Mesenchymal stem cell (in vitro differentiated cells and primary cell): ENCODE results near the gene ZSCAN12.
"Not testable (repeated sequence)": the region's sequence is repeated elsewhere in the genome, so short reads cannot be mapped to it uniquely, and the experiment has no call there.

Experiments
- DNase-seq: peaks from one replicate; pipeline ENCODE4 v3.0.0-alpha.2; 2013
- H2AFZ ChIP-seq: one replicate; pipeline ENCODE4 v1.6.1; 2013; ENCODE audit warnings: low read depth, mild to moderate bottlenecking, control low read depth, inconsistent platforms, low read length, moderate library complexity
- H2AK5ac ChIP-seq: 2 replicates; pipeline ENCODE4 v1.6.1; 2013; ENCODE audit warnings: low read length, moderate library complexity, mild to moderate bottlenecking, inconsistent platforms; ENCODE audit not compliant: severe bottlenecking
- H2BK120ac ChIP-seq: one replicate; pipeline ENCODE4 v1.6.1; 2013; ENCODE audit warnings: low read depth, mild to moderate bottlenecking, inconsistent platforms, low read length, moderate library complexity
- H2BK12ac ChIP-seq, 2 experiments: one replicate each; pipeline ENCODE4 v1.6.1; 2013; ENCODE audit warnings: inconsistent platforms in 2 of 2, low read length in 2 of 2, mild to moderate bottlenecking in 2 of 2, moderate library complexity in 2 of 2, control low read depth in 1 of 2
- H2BK15ac ChIP-seq: one replicate; pipeline ENCODE4 v1.6.1; 2013; ENCODE audit warnings: mild to moderate bottlenecking, low read depth, inconsistent platforms; ENCODE audit not compliant: poor library complexity, severe bottlenecking
- H2BK5ac ChIP-seq: 2 replicates; pipeline ENCODE4 v1.6.1; 2013; ENCODE audit warnings: low read depth, mild to moderate bottlenecking, low read length, control low read depth, inconsistent platforms; ENCODE audit not compliant: poor library complexity, severe bottlenecking
- H3K14ac ChIP-seq, 2 experiments: one replicate each; pipeline ENCODE4 v1.6.1; 2013; ENCODE audit warnings: inconsistent platforms in 2 of 2, low read length in 2 of 2, control low read depth in 1 of 2, mild to moderate bottlenecking in 1 of 2, moderate library complexity in 1 of 2
- H3K18ac ChIP-seq, 2 experiments: one replicate each; pipeline ENCODE4 v1.6.1; 2013; ENCODE audit warnings: inconsistent platforms in 2 of 2, low read length in 2 of 2, control low read depth in 1 of 2, low read depth in 1 of 2, mild to moderate bottlenecking in 1 of 2
- H3K23ac ChIP-seq, 2 experiments: one replicate each; pipeline ENCODE4 v1.6.1; 2013; ENCODE audit warnings: inconsistent platforms in 2 of 2, low read length in 2 of 2, mild to moderate bottlenecking in 2 of 2, moderate library complexity in 2 of 2, control low read depth in 1 of 2
- H3K27ac ChIP-seq: 2 replicates; pipeline ENCODE4 v1.5.1; 2013; ENCODE audit warnings: mild to moderate bottlenecking, moderate library complexity, low read length, control low read depth, inconsistent platforms; ENCODE audit not compliant: poor library complexity, severe bottlenecking
- H3K27me3 ChIP-seq, 2 experiments: 2 replicates each; pipeline versions ENCODE4 v1.6.1 to v1.7.0; 2013; ENCODE audit warnings: low read length in 2 of 2, mild to moderate bottlenecking in 2 of 2, moderate library complexity in 2 of 2, control low read depth in 1 of 2, inconsistent platforms in 1 of 2; ENCODE audit not compliant: control insufficient read depth in 1 of 2, insufficient read depth in 1 of 2
- H3K36me3 ChIP-seq, 2 experiments: 2 replicates each; pipeline versions ENCODE4 v1.6.1 to v1.7.0; 2013; ENCODE audit warnings: low read length in 2 of 2, control low read depth in 1 of 2, inconsistent platforms in 1 of 2, low read depth in 1 of 2, mild to moderate bottlenecking in 1 of 2; ENCODE audit not compliant: insufficient read depth in 2 of 2, control insufficient read depth in 1 of 2
- H3K4ac ChIP-seq, 2 experiments: one replicate each; pipeline ENCODE4 v1.6.1; 2013; ENCODE audit warnings: inconsistent platforms in 2 of 2, low read length in 2 of 2, mild to moderate bottlenecking in 2 of 2, moderate library complexity in 2 of 2, control low read depth in 1 of 2, low read depth in 1 of 2
- H3K4me1 ChIP-seq: 2 replicates; pipeline ENCODE4 v1.6.1; 2013; ENCODE audit warnings: low read depth, low read length, control low read depth; ENCODE audit not compliant: control insufficient read depth, insufficient read depth
- H3K4me2 ChIP-seq: 2 replicates; pipeline ENCODE4 v1.6.1; 2013; ENCODE audit warnings: low read length, mild to moderate bottlenecking, inconsistent platforms; ENCODE audit not compliant: poor library complexity, severe bottlenecking
- H3K4me3 ChIP-seq, 2 experiments: 2 replicates each; pipeline versions ENCODE4 v1.5.1 to v1.7.0; 2013; ENCODE audit warnings: low read length in 2 of 2, mild to moderate bottlenecking in 2 of 2, control low read depth in 1 of 2, low read depth in 1 of 2; ENCODE audit not compliant: insufficient read depth in 1 of 2
- H3K79me1 ChIP-seq: replicated peaks from 2 replicates; pipeline ENCODE4 v1.6.1; 2013; ENCODE audit warnings: mild to moderate bottlenecking, control low read depth, low read length, inconsistent platforms; ENCODE audit not compliant: poor library complexity, severe bottlenecking
- H3K9ac ChIP-seq: 2 replicates; pipeline ENCODE4 v1.7.0; 2013; ENCODE audit warnings: mild to moderate bottlenecking, low read length, moderate library complexity
- H3K9me3 ChIP-seq: 2 replicates; pipeline ENCODE4 v1.7.0; 2013; ENCODE audit warnings: mild to moderate bottlenecking, low read length; ENCODE audit not compliant: control insufficient read depth
- H4K8ac ChIP-seq: one replicate; pipeline ENCODE4 v1.6.1; 2013; ENCODE audit warnings: inconsistent platforms, mild to moderate bottlenecking, low read length, moderate library complexity
- H4K91ac ChIP-seq: one replicate; pipeline ENCODE4 v1.6.1; 2013; ENCODE audit warnings: mild to moderate bottlenecking, low read length, inconsistent platforms
- WGBS: methylation state at CpG from one replicate; pipeline ENCODE4 v1.1.7; 2013; ENCODE audit warnings: mixed read lengths; 5-methylcytosine and 5-hydroxymethylcytosine counted together

Gene ZSCAN12

GRCh38 chr6:28360961-28361360 is 38.6 kb downstream of the ZSCAN12 start:
- no peak overlapping the region for H4K91ac ChIP-seq
- H2BK12ac ChIP-seq: no peak overlapping the region
- H2BK120ac ChIP-seq: no peak overlapping the region
- no peak overlapping the region for H3K4me3 ChIP-seq
- H3K79me1 ChIP-seq: peaks cover 25% of the 10 kb centered on the region
- H3K9me3 ChIP-seq: peaks cover 8% of the 10 kb centered on the region
- no peak overlapping the region for H3K23ac ChIP-seq
- no peak overlapping the region for H3K9ac ChIP-seq
- WGBS: 95% methylated on average over 1 of the region's 2 CpGs
- no peak overlapping the region for H3K27ac ChIP-seq
- H2AFZ ChIP-seq: no peak overlapping the region
- no peak overlapping the region for H2BK15ac ChIP-seq
- DNase-seq: no peak
- H3K36me3 ChIP-seq: peaks cover 28 to 35% of the 10 kb centered on the region in 2 experiments
- H4K8ac ChIP-seq: no peak overlapping the region
- no peak overlapping the region for H3K14ac ChIP-seq
- H3K4me1 ChIP-seq: peaks cover 6% of the 10 kb centered on the region
- H3K4ac ChIP-seq: no peak overlapping the region
- H2AK5ac ChIP-seq: no peak overlapping the region
- H2BK5ac ChIP-seq: no peak overlapping the region
- no peak overlapping the region for H3K18ac ChIP-seq
- H3K27me3 ChIP-seq: no peaks in the 10 kb centered on the region
- H3K4me2 ChIP-seq: no peak overlapping the region

DNA sequence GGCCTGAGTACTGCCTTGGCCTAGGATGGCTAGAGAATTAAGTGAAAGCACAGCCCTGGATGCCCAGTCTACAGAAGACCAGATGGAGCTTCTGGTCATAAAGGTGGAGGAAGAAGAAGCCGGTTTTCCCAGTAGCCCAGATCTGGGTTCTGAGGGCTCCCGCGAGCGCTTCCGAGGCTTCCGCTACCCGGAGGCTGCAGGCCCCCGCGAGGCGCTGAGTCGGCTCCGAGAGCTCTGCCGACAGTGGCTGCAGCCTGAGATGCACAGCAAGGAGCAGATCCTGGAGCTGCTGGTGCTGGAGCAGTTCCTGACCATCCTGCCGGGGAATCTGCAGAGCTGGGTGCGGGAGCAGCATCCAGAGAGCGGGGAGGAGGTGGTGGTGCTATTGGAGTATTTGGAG is 40.0 kb downstream of the ZSCAN12 start:
- not testable (repeated sequence) for H2AK5ac ChIP-seq, H3K4ac ChIP-seq, H3K14ac ChIP-seq, H2BK120ac ChIP-seq, H3K4me2 ChIP-seq, H4K8ac ChIP-seq, H4K91ac ChIP-seq, H3K23ac ChIP-seq, H2BK15ac ChIP-seq, H3K9ac ChIP-seq, H3K18ac ChIP-seq, H3K27ac ChIP-seq, H3K9me3 ChIP-seq, H3K27me3 ChIP-seq, H3K4me3 ChIP-seq, H2BK5ac ChIP-seq, H2BK12ac ChIP-seq, H2AFZ ChIP-seq, DNase-seq
- Histone ChIP-seq H3K36me3 (peaks cover 14 to 24% of the 10 kb centered on the region in 2 experiments), H3K4me1 (peaks cover 11% of the 10 kb centered on the region), H3K79me1 (peaks cover 29% of the 10 kb centered on the region)
- WGBS: over 99% methylated on average over 7 of the region's 16 CpGs

DNA sequence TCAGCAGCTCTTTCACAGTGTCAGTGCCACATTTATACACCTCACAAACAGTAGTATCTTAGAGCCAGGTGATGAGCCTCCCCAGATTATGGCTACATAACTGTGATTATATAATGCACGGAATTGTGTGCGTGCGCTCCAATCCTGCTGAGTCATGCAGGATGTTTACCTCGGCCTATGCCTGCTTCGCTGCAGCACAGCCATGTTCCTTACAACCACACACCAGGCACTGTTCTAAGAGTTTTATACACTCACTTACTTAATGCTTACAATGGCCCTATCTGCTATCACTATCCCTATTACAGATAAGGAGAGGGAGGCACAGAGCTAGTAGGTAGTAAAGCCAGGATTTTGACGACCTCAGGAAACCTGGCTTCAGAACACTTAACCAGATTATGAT is 42.5 kb downstream of the ZSCAN12 start:
- Histone ChIP-seq H3K14ac (peak overlapping the region in 1 of 2 experiments; percentile 61), H2BK5ac (no peak overlapping the region), H3K4me3 (no peak overlapping the region), H3K4me2 (no peak overlapping the region), H2BK15ac (no peak overlapping the region), H4K8ac (peak overlapping the region; percentile 98), H3K27ac (no peak overlapping the region), H2BK12ac (peak overlapping the region; percentile 7 to 84), H3K9me3 (no peaks in the 10 kb centered on the region), H3K9ac (peak overlapping the region; percentile 90), H3K18ac (peak overlapping the region; percentile 56 to 93), H3K79me1 (peaks cover 32% of the 10 kb centered on the region), H2BK120ac (peak overlapping the region; percentile 90), H3K23ac (no peak overlapping the region), H3K4ac (peak overlapping the region; percentile 83 to 96), H2AFZ (no peak overlapping the region), H3K36me3 (peaks cover 2 to 7% of the 10 kb centered on the region in 2 experiments), H3K27me3 (no peaks in the 10 kb centered on the region), H3K4me1 (peaks cover 11% of the 10 kb centered on the region), H2AK5ac (peak overlapping the region; percentile 65), H4K91ac (peak overlapping the region; percentile 95)
- whole genome bisulfite sequencing: 29% methylated on average over 6 of the region's 6 CpGs
- peak; percentile 78 for DNase-seq

GRCh38 chr6:28356666-28357020 is 42.9 kb downstream of the ZSCAN12 start:
- 84% methylated on average over 4 of the region's 7 CpGs for WGBS
- Histone ChIP-seq H2BK12ac (peak overlapping the region; percentile 7 to 84), H3K9ac (peak overlapping the region; percentile 90), H3K27me3 (no peaks in the 10 kb centered on the region), H3K4me3 (peak overlapping the region in 1 of 2 experiments; percentile 84), H3K79me1 (peaks cover 31% of the 10 kb centered on the region), H2BK120ac (peak overlapping the region; percentile 90), H2BK5ac (no peak overlapping the region), H3K27ac (peak overlapping the region; percentile 41), H3K14ac (peak overlapping the region in 1 of 2 experiments; percentile 73), H3K4me1 (peaks cover 11% of the 10 kb centered on the region), H4K8ac (peak overlapping the region; percentile 98), H4K91ac (peak overlapping the region; percentile 95), H3K23ac (no peak overlapping the region), H2AK5ac (peak overlapping the region; percentile 65), H3K4me2 (no peak overlapping the region), H3K9me3 (no peaks in the 10 kb centered on the region), H2BK15ac (peak overlapping the region; percentile 20), H3K36me3 (peaks cover 2 to 5% of the 10 kb centered on the region in 2 experiments), H2AFZ (no peak overlapping the region), H3K4ac (peak overlapping the region; percentile 83 to 96), H3K18ac (peak overlapping the region; percentile 56 to 93)
- no peak for DNase-seq
